ENCODE data around the gene FYN.

DNA sequence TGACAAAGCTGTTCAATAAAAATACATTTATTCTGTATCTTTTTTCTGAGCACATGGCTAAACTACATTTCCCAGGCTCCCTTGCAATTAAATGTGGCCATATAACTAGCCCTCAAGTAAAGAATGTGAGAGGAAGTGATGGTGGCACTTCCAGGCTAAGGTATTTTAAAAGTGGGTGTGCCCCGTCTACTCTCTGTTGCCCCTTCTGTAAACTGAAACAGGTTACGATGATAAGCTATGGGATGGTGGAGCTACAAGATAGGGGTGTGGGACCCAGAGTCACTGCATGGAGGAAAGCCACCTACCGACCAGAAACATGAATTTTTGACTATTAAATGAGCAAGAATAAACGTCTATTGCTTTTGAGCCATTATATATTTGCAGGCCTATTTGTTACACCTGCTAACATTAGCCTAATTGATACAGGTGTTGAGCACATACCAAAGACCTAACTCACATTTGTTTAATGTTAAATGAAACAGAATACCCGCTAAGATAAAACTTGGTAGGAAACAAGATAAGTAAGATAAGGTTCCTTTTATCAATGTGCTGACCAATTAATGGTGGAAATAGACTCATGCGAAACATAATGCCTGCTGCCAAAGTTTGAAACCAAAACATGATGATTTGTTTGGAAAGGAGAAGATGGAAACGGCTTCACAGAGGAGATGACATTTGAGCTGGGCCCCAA, 3.1 kb downstream of the FYN start:
- TF ChIP-seq, protein P1, sequence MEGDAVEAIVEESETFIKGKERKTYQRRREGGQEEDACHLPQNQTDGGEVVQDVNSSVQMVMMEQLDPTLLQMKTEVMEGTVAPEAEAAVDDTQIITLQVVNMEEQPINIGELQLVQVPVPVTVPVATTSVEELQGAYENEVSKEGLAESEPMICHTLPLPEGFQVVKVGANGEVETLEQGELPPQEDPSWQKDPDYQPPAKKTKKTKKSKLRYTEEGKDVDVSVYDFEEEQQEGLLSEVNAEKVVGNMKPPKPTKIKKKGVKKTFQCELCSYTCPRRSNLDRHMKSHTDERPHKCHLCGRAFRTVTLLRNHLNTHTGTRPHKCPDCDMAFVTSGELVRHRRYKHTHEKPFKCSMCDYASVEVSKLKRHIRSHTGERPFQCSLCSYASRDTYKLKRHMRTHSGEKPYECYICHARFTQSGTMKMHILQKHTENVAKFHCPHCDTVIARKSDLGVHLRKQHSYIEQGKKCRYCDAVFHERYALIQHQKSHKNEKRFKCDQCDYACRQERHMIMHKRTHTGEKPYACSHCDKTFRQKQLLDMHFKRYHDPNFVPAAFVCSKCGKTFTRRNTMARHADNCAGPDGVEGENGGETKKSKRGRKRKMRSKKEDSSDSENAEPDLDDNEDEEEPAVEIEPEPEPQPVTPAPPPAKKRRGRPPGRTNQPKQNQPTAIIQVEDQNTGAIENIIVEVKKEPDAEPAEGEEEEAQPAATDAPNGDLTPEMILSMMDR (optimal IDR thresholded peaks at IDR 0.05 in 1 of 3, IDR thresholded peaks at IDR 0.05 in 1 of 3, conservative IDR thresholded peaks at IDR 0.05 in 1 of 3; ENCODE audit: extremely low read depth in 1 of 3, insufficient read depth in 2 of 3, low read length in 3 of 3) = no peak
- no peak for TF ChIP-seq EZH2 (IDR thresholded peaks at IDR 0.05; ENCODE audit: low read length)
